Activated naive CD4-positive, alpha-beta T cell treated with Interleukin-2 at 50 U/mL for 16 hours (primary cell): ENCODE results near the gene HCK.

Source experiments
- DNase-seq: peaks from one replicate; pipeline ENCODE4 v3.0.0-alpha.2; 2020

The HCK gene

DNA sequence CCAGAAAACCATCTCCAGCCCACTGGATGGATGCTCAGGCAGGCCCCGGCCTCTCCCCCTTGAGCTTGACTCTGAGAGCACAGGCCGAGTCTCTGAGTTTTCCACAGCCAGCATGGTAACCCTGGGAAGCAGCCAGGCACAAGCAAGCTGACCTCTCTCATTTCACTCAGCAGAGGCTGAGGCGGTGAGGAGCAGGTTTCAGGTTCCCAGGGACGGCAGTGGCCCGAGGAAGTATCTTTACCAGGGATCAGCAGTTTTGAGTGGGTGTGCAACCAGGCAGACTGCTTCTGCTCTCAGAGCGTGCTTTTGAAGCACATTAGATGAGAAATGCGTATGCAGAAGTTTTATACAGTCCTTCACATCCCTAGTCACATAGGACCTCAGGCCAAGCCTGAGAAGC is 12.6 kb downstream of the HCK start:
- DNase-seq: no peak

DNA sequence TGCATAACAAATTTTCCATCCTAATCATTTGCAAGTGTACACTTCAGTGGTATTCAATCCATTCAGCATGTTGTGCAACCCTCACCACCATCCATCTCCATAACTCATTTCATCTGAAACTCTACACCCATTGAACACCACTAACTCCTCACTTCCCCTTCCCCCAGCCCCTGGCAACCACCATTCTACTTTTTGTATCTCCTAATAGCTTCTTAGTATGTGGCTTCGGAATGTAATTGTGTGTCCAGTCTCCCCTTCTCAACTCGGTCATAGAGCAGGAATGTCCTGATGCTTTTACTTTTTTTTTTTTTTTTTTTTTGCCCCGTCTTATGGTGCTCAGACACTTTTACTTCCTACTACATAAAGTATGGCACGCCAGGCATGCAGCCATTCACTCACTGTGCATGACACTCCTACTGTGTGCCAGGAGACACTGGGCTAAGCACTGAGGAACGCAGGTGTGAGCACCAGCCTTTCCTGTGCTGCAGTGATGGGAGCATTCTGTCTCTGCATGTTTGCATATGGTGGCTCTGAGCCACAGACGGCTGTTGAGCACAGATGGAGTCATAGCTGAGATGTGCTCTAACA is 15.3 kb downstream of the HCK start:
- no peak for DNase-seq

DNA sequence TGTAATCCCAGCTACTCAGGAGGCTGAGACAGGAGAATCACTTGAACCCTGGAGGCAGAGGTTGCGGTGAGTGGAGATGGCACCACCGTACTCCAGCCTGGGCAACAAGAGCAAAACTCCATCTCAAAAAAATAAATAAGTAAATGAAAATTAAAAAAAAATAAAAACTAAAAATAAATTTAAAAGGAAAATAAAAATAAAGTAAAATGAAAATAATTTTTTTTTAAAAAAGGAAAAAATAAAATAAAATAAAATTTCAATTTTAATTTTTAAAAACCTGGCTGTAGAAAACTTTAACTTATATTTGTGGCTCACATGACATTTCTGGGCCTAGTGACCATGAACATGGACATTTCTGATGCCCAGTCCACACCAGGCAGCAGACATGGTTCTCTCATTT is 16.1 kb downstream of the HCK start:
- DNase-seq: no peak

DNA sequence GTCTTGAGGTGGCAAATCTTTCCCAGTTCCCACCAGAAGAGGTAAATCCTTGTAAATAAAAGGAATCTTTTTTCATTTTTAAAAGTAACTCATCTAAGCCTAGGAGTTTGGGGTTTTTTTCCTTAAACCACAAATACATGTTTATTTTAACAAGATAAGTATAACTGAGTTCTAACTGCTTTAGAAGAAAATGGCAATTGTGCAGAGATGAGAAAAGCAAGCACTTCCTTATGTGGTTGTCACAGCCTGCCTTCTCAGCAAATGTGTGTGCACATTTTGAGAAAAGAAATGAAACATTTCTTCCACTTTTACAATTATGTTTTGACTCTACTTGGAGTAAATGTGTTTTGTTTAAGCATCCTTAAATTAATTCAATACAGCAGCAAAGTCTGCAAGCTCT is 17.7 kb downstream of the HCK start:
- DNase-seq: no peak

DNA sequence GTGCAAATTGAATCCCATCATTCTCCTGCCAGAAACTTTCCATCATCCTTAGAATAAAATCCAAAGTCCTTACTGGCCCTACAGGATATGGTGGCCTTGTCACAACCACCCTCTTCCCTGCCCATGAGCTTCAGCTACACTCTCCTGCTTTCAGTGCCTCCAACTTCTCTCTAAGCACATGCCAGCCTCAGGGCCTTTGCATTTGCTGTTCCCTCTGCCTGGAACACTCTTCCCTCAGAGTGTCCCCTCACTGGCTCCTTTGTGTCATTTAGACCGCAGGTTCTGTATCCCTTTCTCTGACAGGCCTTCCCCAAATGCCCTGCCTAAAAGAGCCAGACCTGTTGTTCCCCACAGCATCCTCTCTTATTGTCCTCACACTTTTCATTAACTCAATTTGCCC is 18.2 kb downstream of the HCK start:
- DNase-seq: no peak

DNA sequence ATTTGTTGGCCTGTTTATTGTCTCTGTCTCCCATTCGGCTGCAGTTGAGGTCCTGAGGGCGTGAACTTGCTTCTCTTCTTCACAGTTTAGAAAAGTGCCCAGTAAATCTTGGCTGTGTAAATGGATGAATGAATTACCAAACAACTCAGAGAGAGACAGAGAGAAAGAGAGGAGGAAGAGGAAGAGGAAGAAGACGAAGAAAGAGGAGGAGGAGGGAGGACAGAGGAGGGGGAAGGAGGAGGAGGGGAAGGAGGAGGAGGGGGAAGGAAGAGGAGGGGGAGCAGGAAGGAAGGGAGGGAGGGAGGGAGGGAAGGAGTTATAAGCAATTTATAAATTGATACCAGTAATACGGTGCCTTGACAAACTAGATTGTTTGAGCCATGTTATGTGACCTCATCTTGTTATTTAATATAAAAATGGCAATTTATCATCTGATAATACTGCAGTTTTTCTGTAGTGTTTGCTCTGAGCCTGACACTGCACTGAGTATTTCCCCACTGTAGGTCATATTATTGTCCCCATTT is 18.7 kb downstream of the HCK start:
- no peak for DNase-seq

DNA sequence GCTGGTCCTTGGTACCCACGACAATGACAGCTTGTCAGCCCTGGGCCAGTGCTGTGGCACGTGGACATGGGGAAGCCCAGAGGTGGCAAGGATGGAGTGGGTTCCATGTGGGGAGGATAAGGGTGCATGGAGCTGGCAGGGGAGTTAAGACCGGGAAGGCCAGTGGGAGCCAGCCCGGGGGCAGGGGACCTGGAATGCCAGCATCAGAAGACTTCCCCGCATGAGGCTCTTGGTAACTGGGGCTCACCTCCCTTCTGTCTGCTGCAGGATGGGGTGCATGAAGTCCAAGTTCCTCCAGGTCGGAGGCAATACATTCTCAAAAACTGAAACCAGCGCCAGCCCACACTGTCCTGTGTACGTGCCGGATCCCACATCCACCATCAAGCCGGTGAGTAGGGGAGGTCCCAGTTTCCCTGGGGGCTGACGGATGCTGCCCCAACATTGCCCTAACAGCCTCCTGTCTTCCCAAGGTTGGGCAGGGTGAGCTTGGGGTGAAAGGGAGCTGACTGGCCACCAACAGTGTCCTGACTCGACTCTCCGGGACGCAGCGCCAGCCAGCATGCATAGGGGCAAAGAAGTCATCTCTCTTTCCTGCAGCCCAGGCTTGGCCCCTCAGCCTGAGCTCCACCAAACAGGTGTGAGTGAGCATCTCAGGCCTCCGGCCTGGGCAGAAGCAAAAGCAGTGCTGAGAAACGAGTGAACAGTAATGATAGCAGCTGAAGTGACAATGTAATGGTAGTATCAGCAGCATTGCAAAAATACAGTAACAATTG is 19.5 kb downstream of the HCK start:
- no peak for DNase-seq

DNA sequence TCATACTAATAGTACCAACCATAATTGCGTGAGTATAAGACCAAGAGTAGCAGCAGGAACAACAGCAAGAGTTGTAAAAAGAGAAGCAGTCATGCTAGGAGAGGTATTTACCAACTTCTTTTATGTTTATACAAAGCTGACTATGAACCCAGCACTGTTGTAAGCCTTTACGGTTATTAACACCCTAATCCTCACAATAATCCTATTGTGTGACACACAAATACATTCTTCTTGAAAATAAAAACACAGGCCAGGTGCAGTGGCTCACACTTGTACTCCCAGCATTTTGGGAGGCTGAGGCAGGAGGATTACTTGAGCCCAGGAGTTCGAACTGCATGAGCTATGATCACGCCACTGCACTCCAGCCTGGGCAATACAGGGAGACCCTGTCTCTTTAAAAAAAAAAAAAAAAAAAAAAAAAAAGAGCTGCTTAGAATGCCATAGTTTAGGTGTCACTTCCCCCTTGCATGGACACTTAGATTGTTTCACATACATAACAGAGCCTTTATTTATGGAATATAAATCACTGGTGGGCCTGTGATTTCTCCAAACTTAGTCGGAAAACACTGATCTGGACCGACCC is 20.2 kb downstream of the HCK start:
- DNase-seq: no peak

DNA sequence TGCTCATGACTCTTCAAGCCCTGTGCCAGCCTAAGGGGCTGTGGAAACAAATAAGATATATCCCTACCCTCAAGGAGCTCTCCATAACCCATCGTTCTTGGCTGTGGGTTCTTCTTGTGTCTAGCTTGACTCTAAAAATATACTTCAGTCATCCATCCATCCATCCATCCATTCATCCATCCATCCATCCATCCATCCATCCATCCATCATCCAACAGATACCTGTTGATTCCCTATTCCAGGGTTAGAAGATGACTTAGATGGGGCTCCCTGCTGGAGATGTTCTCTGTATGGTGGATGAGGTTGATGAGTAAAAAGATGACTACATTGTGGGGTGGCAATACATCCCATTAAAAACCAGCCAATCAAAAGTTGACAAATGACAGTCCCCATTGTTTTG is 23.5 kb downstream of the HCK start:
- DNase-seq: no peak

DNA sequence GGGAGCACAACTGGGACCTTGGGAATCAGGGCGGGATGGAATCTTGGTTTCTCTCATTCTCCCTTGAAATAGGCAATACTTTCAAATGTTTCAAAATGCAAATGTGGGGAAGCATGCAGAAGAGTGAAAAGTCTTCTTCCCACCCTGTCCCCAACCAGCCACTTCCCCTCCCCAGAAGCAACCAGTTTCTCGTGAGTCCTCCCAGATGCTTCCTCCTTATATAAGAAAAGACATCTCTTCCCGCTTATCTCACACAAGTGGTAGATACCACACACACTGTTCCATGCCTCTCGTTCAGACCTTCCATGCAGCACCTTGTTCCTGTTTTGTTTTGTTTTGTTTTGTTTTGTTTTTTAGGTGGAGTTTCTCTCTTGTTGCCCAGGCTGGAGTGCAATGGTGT is 25.1 kb downstream of the HCK start:
- DNase-seq: no peak

DNA sequence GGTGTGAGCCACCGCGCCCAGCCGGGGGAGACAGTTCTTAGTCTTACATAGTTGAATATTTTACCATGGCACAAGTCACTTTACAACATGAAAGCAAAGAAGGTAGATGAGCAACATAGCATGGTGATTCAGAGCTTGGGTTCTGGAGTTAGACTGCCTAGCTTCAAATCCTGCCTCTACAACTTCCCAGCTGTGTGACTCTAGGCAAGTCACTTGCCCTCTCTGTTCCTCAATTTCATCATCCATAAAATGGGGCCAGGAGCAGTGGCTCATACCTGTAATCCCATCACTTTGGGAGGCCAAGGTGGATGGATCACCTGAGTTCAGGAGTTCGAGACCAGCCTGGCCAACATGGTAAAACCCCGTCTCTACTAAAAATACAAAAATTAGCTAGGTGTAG is 26.3 kb downstream of the HCK start:
- no peak for DNase-seq

DNA sequence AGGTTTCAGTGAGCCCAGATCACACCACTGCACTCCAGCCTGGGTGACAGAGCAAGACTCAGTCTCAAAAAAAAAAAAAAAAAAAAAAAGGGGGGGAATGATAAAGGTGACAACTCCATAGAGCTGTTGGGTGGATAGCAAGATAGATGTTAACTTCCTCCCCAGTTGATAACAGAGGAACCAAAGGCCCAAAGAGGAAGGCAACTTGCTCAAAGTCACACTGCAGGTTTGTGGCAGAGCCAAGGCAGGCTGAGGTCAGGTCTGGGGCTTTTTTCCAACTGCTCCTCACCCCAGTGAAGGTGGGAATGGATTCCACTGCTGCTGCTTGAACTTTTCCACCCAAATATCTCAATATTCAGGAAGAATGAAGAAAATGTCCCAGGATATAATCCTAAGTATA is 26.7 kb downstream of the HCK start:
- DNase-seq: no peak

DNA sequence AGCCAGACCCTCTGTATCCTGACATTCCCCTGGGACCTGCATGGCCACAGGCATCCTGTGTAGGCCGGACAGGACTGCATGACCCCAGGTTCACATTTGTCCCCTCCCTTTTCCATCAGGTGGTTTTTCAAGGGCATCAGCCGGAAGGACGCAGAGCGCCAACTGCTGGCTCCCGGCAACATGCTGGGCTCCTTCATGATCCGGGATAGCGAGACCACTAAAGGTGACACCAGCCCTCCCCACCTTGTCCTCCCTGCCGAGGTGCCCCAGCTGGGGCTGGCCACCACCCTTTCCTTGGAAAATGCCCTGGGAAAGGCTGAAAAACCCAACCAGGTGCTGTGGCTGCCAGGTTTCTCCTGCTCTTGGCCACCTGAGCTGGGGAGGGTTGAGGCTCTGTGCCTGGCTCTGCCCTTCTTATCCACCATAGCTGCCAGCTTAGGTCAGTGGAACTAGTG is 27.6 kb downstream of the HCK start:
- DNase-seq: no peak

DNA sequence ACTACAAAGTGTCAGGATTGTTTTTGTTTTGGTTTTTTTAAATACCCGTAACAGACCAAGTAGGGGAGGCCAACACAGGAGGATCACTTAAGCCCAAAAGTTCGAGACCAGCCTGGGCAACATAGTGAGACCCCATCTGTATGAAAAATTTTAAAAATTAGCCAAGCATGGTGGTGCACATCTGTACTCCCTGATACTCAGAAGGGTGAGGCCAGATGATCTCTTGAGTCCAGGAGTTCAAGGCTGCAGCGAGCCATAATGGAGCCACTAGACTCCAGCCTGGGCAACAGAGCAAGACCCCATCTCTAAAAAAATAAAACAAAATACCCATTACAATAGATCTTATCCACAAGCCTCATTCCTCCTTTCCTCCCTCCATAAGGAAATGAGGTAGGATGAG is 28.7 kb downstream of the HCK start:
- no peak for DNase-seq

DNA sequence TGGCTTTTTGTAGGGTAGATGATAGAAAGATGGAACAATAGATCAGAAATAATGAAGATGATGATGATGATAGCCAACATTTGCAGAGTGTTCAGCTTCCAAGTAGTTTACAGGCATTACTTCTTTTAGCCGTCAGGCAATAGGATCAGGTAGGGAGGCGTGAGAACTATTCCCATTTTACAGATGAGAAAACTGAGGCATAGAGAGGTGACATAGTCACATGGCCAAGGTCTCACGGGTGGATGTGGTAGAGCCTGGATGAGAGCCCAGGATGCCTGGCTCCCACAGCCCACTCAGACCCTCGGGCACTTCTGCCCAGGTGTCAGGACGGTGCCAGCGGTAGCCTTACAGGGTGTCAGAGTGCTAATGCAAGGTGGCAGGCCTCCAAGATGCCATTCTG is 31.4 kb downstream of the HCK start:
- DNase-seq: no peak

DNA sequence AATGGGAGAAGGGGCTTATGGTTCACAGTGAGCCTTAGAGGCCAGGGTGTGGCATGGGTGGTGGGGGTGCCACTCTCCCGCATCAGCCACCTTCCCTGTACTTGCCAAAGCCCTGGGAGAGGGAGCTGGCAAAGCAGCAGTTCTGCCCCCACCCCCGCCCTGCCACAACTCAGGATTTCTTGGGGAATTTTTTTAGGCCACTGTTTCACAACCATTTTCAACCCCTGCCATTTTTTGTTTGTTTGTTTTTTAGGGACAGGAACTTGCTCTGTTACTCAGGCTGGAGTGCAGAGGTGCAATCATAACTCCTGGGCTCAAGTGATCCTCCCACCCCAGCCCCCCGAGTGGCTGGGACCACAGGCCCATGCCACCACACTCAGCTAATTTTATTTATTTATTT is 35.0 kb downstream of the HCK start:
- DNase-seq: no peak

DNA sequence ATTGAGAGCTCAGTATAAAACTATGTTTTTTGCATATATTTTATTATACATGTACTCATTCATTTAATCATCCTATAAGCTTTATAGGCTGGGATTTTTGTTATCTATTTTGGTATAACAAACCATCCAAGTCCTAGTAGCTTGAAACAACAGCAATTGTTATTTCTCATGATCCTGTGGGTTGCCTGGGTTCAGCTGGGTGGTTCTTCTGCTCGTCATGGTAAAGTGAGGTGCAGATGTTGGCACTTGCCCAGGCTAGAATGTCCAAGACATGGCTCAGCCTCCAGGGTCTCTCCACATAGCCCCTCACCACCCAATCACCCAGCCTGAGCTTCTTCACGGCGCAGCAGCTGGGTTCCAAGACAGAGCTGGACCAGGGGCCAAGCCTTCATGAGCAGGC is 36.7 kb downstream of the HCK start:
- DNase-seq: no peak

DNA sequence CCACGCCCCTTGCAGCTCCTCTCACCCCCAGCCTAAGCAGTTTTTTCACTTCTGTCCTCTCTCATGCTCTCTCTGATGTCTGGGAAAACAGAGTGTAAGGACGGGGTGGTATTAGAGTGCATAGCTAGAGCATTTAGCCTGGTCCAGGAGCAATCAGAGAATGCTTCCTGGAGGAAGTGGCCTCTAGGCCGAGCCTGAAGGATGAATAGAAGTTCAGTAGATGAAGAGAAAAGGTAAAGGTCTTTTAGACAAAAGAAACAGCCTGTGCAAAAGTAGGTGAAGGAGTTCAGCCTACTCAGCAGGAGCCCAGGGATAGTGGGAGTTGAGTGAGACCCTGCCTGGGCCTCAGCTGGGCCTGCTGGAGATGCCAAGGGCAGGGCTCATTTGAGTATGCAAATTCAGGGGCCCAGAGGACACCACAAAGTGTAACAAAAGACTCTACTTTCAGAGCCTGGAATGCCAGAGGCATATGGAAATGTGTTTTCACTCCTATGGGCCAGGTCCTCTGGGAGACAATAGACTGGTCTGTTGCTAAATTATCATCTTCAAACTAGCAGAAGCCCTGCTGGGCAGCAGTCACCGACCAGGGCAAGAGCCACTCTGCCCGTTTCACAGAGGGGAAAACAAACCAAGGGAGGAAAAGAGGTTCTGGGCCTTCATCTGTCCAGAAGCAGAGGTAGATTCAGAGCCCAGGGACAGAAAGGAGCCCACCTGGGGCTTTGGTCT is 37.8 kb downstream of the HCK start:
- DNase-seq: no peak

DNA sequence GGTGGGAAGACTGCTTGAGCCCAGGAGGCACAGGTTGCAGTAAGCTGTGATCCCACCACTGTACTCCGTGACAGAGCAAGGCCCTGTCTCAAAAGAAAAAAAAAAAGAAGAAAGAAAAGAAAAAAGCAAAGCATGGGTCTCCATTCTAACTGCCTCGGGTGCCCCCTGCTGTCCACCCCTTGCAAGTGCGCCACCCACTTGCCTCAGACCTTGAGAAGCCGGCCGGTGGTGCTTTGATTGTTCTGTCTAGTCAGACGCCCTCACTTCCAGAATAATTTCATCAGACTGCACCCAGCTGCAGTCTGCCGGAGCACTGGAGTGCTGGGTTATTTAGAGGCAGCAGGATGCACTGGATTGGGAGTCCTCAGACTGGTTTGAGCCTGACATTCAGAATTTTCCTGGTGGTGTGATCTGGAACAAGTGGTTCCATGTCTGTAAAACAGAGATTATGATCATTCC is 39.9 kb downstream of the HCK start:
- peak; percentile 80 for DNase-seq

DNA sequence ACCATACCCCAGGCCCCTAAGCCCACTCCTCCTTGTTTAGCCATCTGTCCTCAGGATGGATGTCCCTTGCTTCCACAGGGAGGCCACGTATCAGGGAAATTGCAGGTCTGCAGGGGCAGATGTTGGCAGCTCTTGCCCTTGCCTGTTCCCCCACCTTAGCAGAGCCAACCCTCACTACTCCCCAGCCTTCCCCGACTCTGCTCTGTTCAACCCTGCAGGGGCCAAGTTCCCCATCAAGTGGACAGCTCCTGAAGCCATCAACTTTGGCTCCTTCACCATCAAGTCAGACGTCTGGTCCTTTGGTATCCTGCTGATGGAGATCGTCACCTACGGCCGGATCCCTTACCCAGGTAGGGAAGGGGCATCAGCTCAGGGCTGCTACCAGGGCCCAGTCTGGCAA is 46.7 kb downstream of the HCK start:
- no peak for DNase-seq

DNA sequence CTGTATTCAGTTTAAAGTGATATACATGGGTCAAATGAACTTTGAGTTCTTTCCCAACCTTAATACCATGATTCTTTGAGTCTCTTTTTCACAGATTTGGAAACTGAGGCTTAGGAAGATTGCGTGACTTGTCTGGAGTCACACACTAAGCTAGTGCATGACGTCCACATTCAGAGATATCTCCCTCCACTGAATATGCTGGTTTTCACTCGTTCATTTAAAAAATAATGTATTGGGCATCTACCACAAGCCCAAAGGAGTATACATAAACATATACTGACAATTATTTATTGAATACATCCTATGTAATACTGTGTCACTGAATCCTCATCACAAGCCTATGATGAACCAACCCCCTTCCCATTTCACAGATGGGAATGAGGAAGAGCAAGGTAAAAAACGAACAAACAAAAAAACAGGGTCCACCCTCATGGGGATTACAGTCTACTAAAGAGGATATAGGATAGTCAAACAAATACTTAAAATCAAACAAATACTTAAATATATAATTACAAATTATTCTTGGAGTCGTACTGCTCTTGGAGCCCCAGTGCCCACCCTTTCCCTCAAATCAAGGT is 56.9 kb downstream of the HCK start:
- DNase-seq: no peak

DNA sequence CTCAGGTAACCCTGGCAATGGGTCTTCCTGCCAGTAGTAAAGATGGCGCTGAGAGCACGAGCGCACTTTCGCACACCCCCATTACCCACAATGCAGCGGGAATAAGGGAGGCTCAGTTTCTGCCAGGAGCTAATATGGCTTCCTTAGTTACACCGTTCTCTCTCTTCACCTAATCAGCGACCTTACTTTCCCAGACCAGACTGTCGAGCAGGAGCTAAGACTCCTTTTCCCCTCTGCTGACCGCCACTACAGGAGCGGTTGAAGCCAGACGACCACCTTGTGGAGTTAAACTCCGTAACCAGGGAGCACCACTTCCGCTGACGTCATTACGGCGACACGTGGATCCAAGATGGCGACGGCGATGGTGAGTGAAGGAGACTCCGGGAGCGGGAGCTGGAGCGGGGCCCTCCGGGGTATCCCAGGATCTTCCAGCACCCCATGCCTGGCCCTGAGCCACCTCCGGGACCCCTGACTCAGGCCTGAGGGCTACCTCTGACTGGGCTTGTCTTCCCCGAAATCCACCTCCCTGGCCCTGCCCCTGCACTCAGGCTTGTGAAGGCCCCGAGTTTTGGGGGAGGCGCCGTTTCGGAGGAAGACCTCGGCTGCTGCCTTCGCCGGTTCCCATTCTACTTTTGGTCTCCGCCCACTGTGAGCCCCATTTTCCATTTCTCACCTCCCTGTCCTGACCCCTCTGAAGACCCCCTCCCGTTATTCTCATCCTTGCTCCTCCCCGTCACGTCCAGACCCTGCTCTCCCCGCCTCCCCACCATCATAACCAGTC is 57.5 kb downstream of the HCK start, which contains the start of gene TM9SF4:
Gene TM9SF4, plus strand, starts transcription at position 323 of the 781 bp plus-strand sequence. Its CDS starts 27 bp downstream, at position 350.
- DNase-seq: peak; percentile 89
